ENCODE measurements around the gene ZSCAN12. TPM values are rescaled to one million over a fixed set of nuclear protein-coding genes. Genes with fewer than 3 reads are reported as not detected.
A peak's percentile ranks its signal among the peaks of the same experiment; 100 is the strongest.

ZSCAN12 gene
- total and polyA plus RNA-seq, 2 of the 13 experiments (the other 11 are each of a cell fraction or from before 2014, with no cell fraction given) = 2.8 to 8.9 TPM

DNA sequence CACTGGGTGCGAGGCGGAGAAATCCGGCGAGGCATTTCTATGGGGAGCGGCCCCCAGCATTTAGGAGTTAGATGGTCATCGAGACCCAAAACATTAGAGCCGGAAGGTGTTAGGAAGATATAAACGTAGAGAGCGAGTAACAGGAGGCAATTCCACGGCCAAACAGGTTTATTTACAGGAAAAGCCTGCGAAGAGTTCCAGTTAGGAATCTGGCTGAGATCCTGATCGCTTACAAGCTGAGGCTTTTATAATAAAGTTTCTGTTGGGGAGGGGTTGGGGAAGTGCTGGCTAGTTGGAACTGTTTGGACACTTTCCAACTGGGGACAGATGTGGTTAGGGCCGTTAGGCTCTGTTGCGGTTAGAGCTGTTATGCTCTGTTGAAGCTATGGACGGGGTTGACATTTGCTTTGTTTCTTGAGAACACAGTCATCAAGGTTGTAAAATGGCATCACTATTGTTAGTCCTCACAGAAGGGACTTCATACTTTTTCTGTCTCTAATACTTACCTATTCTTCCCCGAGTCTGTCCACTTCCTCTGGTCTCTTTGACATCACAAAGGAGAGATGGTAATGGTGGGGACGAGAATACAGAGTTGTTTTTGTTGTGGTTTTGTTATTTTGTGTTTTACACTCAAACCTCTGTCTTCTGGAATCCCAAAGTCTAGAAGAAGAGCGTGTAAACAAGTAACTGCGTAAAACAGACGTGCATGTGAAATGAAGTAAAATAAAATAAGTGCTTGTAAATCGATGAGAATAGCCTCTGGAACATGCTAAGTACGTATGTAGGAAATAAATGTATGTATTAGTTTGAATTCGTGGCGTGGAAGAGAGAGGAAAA is 63.0 kb downstream of the ZSCAN12 start (continued):
- TF ChIP-seq ZNF567 (CRISPR knock-in tag; IDR thresholded peaks at IDR 0.05; ENCODE audit: borderline replicate concordance) (0 out of 2 replicates have a peak, but pooled peaks have one; percentile 17), ZBTB42 (CRISPR knock-in tag; IDR thresholded peaks at IDR 0.05) (peak; percentile 88), SMYD3 (CRISPR knock-in tag; IDR thresholded peaks at IDR 0.05) (0 out of 2 replicates have a peak, but pooled peaks have one; percentile 6), RFX3 (CRISPR knock-in tag; IDR thresholded peaks at IDR 0.05) (no peak), RNF2 (conservative IDR thresholded peaks at IDR 0.05; ENCODE audit: low read depth) (no peak), PPARG (CRISPR knock-in tag; conservative IDR thresholded peaks at IDR 0.05) (0 out of 2 replicates have a peak, but pooled peaks have one; percentile 18), ELK4 (CRISPR knock-in tag; IDR thresholded peaks at IDR 0.05; ENCODE audit: borderline replicate concordance) (0 out of 2 replicates have a peak, but pooled peaks have one; percentile 4), KLF6 (CRISPR knock-in tag; IDR thresholded peaks at IDR 0.05) (no peak), MEIS2 (CRISPR knock-in tag; IDR thresholded peaks at IDR 0.05) (0 out of 2 replicates have a peak, but pooled peaks have one; percentile 20), ZNF816 (CRISPR knock-in tag; IDR thresholded peaks at IDR 0.05; ENCODE audit: borderline replicate concordance) (0 out of 2 replicates have a peak, but pooled peaks have one; percentile 3), HMGXB4 (CRISPR knock-in tag; IDR thresholded peaks at IDR 0.05; ENCODE audit: borderline replicate concordance in 1 of 2, low read depth in 1 of 2) (peak in 1 of 2 experiments; percentile 15; a peak in 1 of 4 replicates)
- TF ChIP-seq, protein P1, sequence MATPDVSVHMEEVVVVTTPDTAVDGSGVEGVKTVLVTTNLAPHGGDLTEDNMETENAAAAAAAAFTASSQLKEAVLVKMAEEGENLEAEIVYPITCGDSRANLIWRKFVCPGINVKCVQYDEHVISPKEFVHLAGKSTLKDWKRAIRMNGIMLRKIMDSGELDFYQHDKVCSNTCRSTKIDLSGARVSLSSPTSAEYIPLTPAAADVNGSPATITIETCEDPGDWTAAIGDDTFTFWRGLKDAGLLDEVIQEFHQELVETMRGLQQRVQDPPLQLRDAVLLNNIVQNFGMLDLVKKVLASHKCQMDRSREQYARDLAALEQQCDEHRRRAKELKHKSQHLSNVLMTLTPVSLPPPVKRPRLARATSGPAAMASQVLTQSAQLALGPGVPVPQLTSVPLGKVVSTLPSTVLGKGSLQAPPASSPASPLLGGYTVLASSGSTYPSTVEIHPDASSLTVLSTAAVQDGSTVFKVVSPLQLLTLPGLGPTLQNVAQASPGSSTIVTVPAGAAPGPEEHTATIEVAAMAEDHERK (CRISPR knock-in tag; IDR thresholded peaks at IDR 0.05; ENCODE audit: low read depth) = no peak
- TF ChIP-seq, protein P2, sequence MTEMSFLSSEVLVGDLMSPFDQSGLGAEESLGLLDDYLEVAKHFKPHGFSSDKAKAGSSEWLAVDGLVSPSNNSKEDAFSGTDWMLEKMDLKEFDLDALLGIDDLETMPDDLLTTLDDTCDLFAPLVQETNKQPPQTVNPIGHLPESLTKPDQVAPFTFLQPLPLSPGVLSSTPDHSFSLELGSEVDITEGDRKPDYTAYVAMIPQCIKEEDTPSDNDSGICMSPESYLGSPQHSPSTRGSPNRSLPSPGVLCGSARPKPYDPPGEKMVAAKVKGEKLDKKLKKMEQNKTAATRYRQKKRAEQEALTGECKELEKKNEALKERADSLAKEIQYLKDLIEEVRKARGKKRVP (CRISPR knock-in tag; IDR thresholded peaks at IDR 0.05) = no peak
- TF ChIP-seq, protein P3, sequence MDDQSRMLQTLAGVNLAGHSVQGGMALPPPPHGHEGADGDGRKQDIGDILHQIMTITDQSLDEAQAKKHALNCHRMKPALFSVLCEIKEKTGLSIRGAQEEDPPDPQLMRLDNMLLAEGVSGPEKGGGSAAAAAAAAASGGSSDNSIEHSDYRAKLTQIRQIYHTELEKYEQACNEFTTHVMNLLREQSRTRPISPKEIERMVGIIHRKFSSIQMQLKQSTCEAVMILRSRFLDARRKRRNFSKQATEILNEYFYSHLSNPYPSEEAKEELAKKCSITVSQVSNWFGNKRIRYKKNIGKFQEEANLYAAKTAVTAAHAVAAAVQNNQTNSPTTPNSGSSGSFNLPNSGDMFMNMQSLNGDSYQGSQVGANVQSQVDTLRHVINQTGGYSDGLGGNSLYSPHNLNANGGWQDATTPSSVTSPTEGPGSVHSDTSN (CRISPR knock-in tag; IDR thresholded peaks at IDR 0.05; ENCODE audit: borderline replicate concordance) = 0 out of 2 replicates have a peak, but pooled peaks have one; percentile 5
- TF ChIP-seq, protein P4, sequence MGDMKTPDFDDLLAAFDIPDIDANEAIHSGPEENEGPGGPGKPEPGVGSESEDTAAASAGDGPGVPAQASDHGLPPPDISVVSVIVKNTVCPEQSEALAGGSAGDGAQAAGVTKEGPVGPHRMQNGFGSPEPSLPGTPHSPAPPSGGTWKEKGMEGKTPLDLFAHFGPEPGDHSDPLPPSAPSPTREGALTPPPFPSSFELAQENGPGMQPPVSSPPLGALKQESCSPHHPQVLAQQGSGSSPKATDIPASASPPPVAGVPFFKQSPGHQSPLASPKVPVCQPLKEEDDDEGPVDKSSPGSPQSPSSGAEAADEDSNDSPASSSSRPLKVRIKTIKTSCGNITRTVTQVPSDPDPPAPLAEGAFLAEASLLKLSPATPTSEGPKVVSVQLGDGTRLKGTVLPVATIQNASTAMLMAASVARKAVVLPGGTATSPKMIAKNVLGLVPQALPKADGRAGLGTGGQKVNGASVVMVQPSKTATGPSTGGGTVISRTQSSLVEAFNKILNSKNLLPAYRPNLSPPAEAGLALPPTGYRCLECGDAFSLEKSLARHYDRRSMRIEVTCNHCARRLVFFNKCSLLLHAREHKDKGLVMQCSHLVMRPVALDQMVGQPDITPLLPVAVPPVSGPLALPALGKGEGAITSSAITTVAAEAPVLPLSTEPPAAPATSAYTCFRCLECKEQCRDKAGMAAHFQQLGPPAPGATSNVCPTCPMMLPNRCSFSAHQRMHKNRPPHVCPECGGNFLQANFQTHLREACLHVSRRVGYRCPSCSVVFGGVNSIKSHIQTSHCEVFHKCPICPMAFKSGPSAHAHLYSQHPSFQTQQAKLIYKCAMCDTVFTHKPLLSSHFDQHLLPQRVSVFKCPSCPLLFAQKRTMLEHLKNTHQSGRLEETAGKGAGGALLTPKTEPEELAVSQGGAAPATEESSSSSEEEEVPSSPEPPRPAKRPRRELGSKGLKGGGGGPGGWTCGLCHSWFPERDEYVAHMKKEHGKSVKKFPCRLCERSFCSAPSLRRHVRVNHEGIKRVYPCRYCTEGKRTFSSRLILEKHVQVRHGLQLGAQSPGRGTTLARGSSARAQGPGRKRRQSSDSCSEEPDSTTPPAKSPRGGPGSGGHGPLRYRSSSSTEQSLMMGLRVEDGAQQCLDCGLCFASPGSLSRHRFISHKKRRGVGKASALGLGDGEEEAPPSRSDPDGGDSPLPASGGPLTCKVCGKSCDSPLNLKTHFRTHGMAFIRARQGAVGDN (CRISPR knock-in tag; IDR thresholded peaks at IDR 0.05) = 0 out of 2 replicates have a peak, but pooled peaks have one; percentile 36

Data from HepG2 (cell line).